ENCODE results near the gene NEURL2.

Gene NEURL2

GRCh38 chr20:45861221-45862075, 29.6 kb downstream of the NEURL2 start:
- H3K36me3 ChIP-seq (ENCODE audit: insufficient read depth, low read length): no peaks in the 10 kb centered on the region
- no peaks in the 10 kb centered on the region for H3K9me3 ChIP-seq (ENCODE audit: insufficient read depth, low read depth, low read length)
- peaks cover 3% of the 10 kb centered on the region for H4K20me1 ChIP-seq (ENCODE audit: insufficient read depth, low read length, poor library complexity, severe bottlenecking)
- no peaks in the 10 kb centered on the region for H3F3A ChIP-seq (ENCODE audit: low read depth)
- H3K4me1 ChIP-seq (ENCODE audit: insufficient read depth, low read length, poor library complexity, severe bottlenecking): peaks cover 26% of the 10 kb centered on the region
- no peak overlapping the region for H2AFZ ChIP-seq (ENCODE audit: low read length)
- H3K9me2 ChIP-seq (replicated peaks; ENCODE audit: low read depth, low read length): no peaks in the 10 kb centered on the region
- H3K4me3 ChIP-seq (ENCODE audit: low read length, poor library complexity, severe bottlenecking): no peak overlapping the region
- no peak overlapping the region for H3K9ac ChIP-seq (ENCODE audit: low read depth, low read length, poor library complexity, severe bottlenecking)
- H3K79me2 ChIP-seq (ENCODE audit: insufficient read depth, low read length): peaks cover 24% of the 10 kb centered on the region
- H3K4me2 ChIP-seq (ENCODE audit: low read depth, low read length, poor library complexity, severe bottlenecking): peak overlapping the region; percentile 17
- TF ChIP-seq EZH2phosphoT487 (IDR thresholded peaks at IDR 0.05; ENCODE audit: borderline replicate concordance): no peak
- TF ChIP-seq CTCF (conservative IDR thresholded peaks at IDR 0.05; ENCODE audit: low read length): no peak
- no peaks in the 10 kb centered on the region for H3K27me3 ChIP-seq (ENCODE audit: insufficient read depth, low read length, poor library complexity, severe bottlenecking)

GRCh38 chr20:45860560-45861220, 30.3 kb downstream of the NEURL2 start:
- H3K79me2 ChIP-seq (ENCODE audit: insufficient read depth, low read length): peaks cover 32% of the 10 kb centered on the region
- H2AFZ ChIP-seq (ENCODE audit: low read length): no peak overlapping the region
- no peaks in the 10 kb centered on the region for H3F3A ChIP-seq (ENCODE audit: low read depth)
- peaks cover 33% of the 10 kb centered on the region for H3K4me1 ChIP-seq (ENCODE audit: insufficient read depth, low read length, poor library complexity, severe bottlenecking)
- no peak for TF ChIP-seq CTCF (conservative IDR thresholded peaks at IDR 0.05; ENCODE audit: low read length)
- no peak for TF ChIP-seq EZH2phosphoT487 (IDR thresholded peaks at IDR 0.05; ENCODE audit: borderline replicate concordance)
- H3K9ac ChIP-seq (ENCODE audit: low read depth, low read length, poor library complexity, severe bottlenecking): no peak overlapping the region
- H3K4me2 ChIP-seq (ENCODE audit: low read depth, low read length, poor library complexity, severe bottlenecking): peak overlapping the region; percentile 17
- no peaks in the 10 kb centered on the region for H3K9me2 ChIP-seq (replicated peaks; ENCODE audit: low read depth, low read length)
- H3K36me3 ChIP-seq (ENCODE audit: insufficient read depth, low read length): no peaks in the 10 kb centered on the region
- peaks cover 3% of the 10 kb centered on the region for H4K20me1 ChIP-seq (ENCODE audit: insufficient read depth, low read length, poor library complexity, severe bottlenecking)
- H3K4me3 ChIP-seq (ENCODE audit: low read length, poor library complexity, severe bottlenecking): no peak overlapping the region
- no peaks in the 10 kb centered on the region for H3K27me3 ChIP-seq (ENCODE audit: insufficient read depth, low read length, poor library complexity, severe bottlenecking)
- H3K9me3 ChIP-seq (ENCODE audit: insufficient read depth, low read depth, low read length): no peaks in the 10 kb centered on the region

GRCh38 chr20:45859916-45860315, 31.1 kb downstream of the NEURL2 start:
- Histone ChIP-seq H3K4me3 (ENCODE audit: low read length, poor library complexity, severe bottlenecking) (no peak overlapping the region), H3F3A (ENCODE audit: low read depth) (no peaks in the 10 kb centered on the region), H3K79me2 (ENCODE audit: insufficient read depth, low read length) (peaks cover 35% of the 10 kb centered on the region), H3K4me1 (ENCODE audit: insufficient read depth, low read length, poor library complexity, severe bottlenecking) (peaks cover 38% of the 10 kb centered on the region), H3K9me3 (ENCODE audit: insufficient read depth, low read depth, low read length) (no peaks in the 10 kb centered on the region), H3K36me3 (ENCODE audit: insufficient read depth, low read length) (no peaks in the 10 kb centered on the region), H2AFZ (ENCODE audit: low read length) (no peak overlapping the region), H3K4me2 (ENCODE audit: low read depth, low read length, poor library complexity, severe bottlenecking) (peak overlapping the region; percentile 91), H4K20me1 (ENCODE audit: insufficient read depth, low read length, poor library complexity, severe bottlenecking) (peaks cover 3% of the 10 kb centered on the region), H3K9ac (ENCODE audit: low read depth, low read length, poor library complexity, severe bottlenecking) (no peak overlapping the region), H3K9me2 (replicated peaks; ENCODE audit: low read depth, low read length) (no peaks in the 10 kb centered on the region), H3K27me3 (ENCODE audit: insufficient read depth, low read length, poor library complexity, severe bottlenecking) (no peaks in the 10 kb centered on the region)
- TF ChIP-seq EZH2phosphoT487 (IDR thresholded peaks at IDR 0.05; ENCODE audit: borderline replicate concordance): no peak
